ENCODE data around the gene KLK3.

Gene KLK3

DNA sequence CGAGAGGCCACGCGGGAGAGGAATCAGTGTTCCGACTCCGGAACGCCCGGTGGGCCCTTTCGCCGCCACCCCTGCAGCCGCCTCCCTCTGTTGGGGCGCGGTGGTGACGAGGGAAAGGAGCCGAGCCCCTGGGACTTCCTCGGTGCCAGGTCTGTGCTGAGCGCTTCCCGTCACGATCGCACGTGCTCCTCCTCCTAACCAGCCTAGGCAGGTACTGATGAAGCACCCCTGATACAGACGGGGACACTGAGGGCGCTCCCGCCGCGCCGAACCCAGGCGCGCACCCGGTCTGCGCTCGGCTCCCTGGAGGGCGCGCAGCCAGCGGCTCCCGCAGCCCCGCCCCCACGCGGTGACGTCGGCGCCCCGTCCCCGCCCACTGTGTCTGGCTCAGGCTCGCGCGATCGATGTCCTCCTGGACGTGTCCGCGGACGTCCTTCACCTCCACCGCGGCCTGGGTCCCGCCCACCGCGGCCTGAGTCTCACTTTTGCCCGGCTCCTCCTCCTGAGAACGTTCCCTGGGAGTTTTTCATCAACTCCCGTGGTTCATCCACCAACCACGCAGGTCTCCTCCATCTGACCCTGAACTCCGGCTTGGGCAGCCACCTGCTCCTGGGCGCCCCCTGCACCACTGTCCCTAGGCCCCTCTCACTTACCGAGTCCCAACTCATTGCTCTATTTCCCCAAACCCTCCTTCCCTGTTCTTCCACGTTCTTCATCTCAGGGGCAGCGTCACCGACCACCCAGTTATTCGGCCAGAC lies 18.8 kb upstream of the KLK3 start:
- Histone ChIP-seq H3K27ac (no peak overlapping the region), H3K4me3 (peak overlapping the region; percentile 86), H3K36me3 (ENCODE audit: insufficient read depth, low read length) (no peaks in the 10 kb centered on the region), H3K9me3 (ENCODE audit: low read depth, low read length) (no peaks in the 10 kb centered on the region), H3K9ac (ENCODE audit: insufficient read length) (peak overlapping the region; percentile 54)
- TF ChIP-seq EZH2 (IDR thresholded peaks at IDR 0.05) (no peak), POLR2AphosphoS5 (IDR thresholded peaks at IDR 0.05; ENCODE audit: borderline replicate concordance, low read depth, low read length) (peak; percentile 51; the same call in 1 of the 2 replicates)
- no peak for DNase-seq (ENCODE audit: low read depth, low spot score)

- no peak overlapping the region for H3K9ac ChIP-seq (ENCODE audit: insufficient read length)
- DNase-seq (ENCODE audit: low read depth, low spot score) = no peak
- no peak for TF ChIP-seq POLR2AphosphoS5 (IDR thresholded peaks at IDR 0.05; ENCODE audit: borderline replicate concordance, low read depth, low read length)
- TF ChIP-seq EZH2 (IDR thresholded peaks at IDR 0.05) = no peak
- TF ChIP-seq FOXP2 (optimal IDR thresholded peaks at IDR 0.05; ENCODE audit: control extremely low read depth, extremely low read length, insufficient read depth) = no peak
- no peak overlapping the region for H3K27ac ChIP-seq
- no peaks in the 10 kb centered on the region for H3K9me3 ChIP-seq (ENCODE audit: low read depth, low read length)
- no peaks in the 10 kb centered on the region for H3K36me3 ChIP-seq (ENCODE audit: insufficient read depth, low read length)
- H3K4me3 ChIP-seq = no peak overlapping the region; the same call in 1 of the 2 replicates
These were observed 18.0 kb upstream of the KLK3 start for GRCh38 chr19:50836543-50837195.

- Histone ChIP-seq H3K27ac (no peak overlapping the region), H3K36me3 (ENCODE audit: insufficient read depth, low read length) (no peaks in the 10 kb centered on the region), H3K4me3 (no peak overlapping the region), H3K9me3 (ENCODE audit: low read depth, low read length) (no peaks in the 10 kb centered on the region), H3K9ac (ENCODE audit: insufficient read length) (no peak overlapping the region)
- no peak for TF ChIP-seq FOXP2 (optimal IDR thresholded peaks at IDR 0.05; ENCODE audit: control extremely low read depth, extremely low read length, insufficient read depth)
- no peak for TF ChIP-seq POLR2AphosphoS5 (IDR thresholded peaks at IDR 0.05; ENCODE audit: borderline replicate concordance, low read depth, low read length)
- DNase-seq (ENCODE audit: low read depth, low spot score) = no peak
These were observed 17.4 kb upstream of the KLK3 start for GRCh38 chr19:50837300-50837699.

DNA sequence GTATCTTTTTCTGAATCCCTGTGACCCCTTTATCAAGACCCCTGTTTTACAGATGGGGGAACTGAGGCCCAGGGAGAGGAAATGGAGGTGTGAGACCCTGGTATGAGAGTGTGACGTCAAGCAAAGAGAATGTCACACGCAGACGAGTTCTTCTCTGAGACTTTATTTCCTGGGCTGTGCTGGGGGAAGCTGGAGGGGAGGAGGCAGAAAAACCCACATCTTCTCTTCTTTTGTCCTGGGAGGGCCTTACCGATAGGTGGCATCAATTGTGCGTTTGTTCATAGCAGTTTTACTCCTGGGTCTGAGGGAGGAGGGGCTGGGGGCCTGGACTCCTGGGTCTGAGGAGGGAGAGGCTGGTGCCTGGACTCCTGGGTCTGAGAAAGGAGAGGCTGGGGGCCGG lies 16.5 kb upstream of the KLK3 start:
- DNase-seq (ENCODE audit: low read depth, low spot score) = no peak
- TF ChIP-seq FOXP2 (optimal IDR thresholded peaks at IDR 0.05; ENCODE audit: control extremely low read depth, extremely low read length, insufficient read depth) (no peak), POLR2AphosphoS5 (IDR thresholded peaks at IDR 0.05; ENCODE audit: borderline replicate concordance, low read depth, low read length) (no peak)
- Histone ChIP-seq H3K36me3 (ENCODE audit: insufficient read depth, low read length) (no peaks in the 10 kb centered on the region), H3K4me3 (no peak overlapping the region), H3K9ac (ENCODE audit: insufficient read length) (no peak overlapping the region), H3K27ac (no peak overlapping the region), H3K9me3 (ENCODE audit: low read depth, low read length) (no peaks in the 10 kb centered on the region)

DNA sequence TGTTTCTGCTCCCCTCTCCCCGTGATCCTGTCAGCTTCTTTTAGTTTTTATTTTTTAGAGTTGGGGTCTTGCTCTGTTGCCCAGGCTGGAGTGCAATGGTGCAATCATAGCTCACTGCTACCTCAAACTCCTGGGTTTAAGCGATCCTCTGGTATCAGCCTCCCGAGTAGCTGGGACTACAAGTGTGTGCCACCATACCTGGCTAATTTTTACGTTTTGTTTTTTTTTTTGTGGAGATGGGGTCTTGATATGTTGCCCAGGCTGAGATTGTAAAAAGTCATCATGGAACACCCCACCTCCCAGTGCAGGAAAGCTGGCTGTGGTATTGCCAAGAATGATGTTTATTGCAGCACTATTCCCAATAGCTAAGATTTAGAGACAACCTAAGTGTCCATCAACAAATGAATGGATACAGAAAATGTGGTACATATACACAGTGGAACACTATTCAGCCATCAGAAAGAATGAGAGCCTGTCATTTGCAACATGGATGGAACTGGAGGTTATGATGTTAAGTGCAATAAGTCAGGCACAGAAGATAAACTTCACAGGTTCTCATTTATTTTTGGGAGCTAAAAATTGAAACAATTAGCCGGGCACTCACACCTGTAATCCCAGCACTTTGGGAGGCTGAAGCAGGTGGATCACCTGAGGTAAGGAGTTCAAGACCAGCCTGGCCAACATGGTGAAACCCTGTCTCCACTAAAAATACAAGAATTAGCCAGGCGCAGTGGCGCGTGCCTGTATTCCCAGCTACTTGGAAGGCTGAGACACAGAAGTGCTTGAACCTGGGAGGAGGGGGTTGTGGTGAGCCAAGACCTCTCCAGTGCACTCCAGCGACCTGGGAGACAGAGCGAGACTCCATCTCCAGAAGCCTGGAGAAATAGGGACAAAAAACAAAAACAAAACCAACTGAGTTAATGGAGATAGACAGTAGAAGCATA lies 14.7 kb upstream of the KLK3 start:
- Histone ChIP-seq H3K9me3 (ENCODE audit: low read depth, low read length) (no peaks in the 10 kb centered on the region), H3K36me3 (ENCODE audit: insufficient read depth, low read length) (no peaks in the 10 kb centered on the region), H3K4me3 (no peak overlapping the region), H3K27ac (no peak overlapping the region), H3K9ac (ENCODE audit: insufficient read length) (no peak overlapping the region)
- TF ChIP-seq EZH2 (IDR thresholded peaks at IDR 0.05) (no peak), FOXP2 (optimal IDR thresholded peaks at IDR 0.05; ENCODE audit: control extremely low read depth, extremely low read length, insufficient read depth) (no peak), POLR2AphosphoS5 (IDR thresholded peaks at IDR 0.05; ENCODE audit: borderline replicate concordance, low read depth, low read length) (no peak)
- no peak for DNase-seq (ENCODE audit: low read depth, low spot score)

DNA sequence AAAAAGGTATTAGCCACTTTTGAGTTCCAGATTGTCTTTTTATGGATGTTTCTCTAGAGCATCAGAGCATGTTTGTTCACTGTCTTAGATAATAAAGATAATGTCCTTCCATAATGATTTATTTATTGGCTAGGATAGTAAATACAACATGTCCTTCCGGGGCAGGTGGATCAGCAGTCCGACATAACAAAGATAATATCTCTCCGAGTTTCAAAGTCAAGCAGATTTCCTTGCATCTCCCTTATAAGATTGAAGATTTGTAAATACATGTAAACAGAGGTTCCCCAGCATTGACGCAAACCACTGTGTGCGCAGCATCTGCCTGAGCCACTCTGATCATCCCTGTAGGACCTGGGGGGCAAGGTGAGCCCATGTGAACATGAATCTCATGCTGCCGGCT lies 12.6 kb upstream of the KLK3 start:
- no peaks in the 10 kb centered on the region for H3K36me3 ChIP-seq (ENCODE audit: insufficient read depth, low read length)
- no peak overlapping the region for H3K9ac ChIP-seq (ENCODE audit: insufficient read length)
- H3K27ac ChIP-seq = no peak overlapping the region
- TF ChIP-seq FOXP2 (optimal IDR thresholded peaks at IDR 0.05; ENCODE audit: control extremely low read depth, extremely low read length, insufficient read depth) (no peak), EZH2 (IDR thresholded peaks at IDR 0.05) (no peak), POLR2AphosphoS5 (IDR thresholded peaks at IDR 0.05; ENCODE audit: borderline replicate concordance, low read depth, low read length) (no peak)
- no peak for DNase-seq (ENCODE audit: low read depth, low spot score)
- no peak overlapping the region for H3K4me3 ChIP-seq
- H3K9me3 ChIP-seq (ENCODE audit: low read depth, low read length) = no peaks in the 10 kb centered on the region

DNA sequence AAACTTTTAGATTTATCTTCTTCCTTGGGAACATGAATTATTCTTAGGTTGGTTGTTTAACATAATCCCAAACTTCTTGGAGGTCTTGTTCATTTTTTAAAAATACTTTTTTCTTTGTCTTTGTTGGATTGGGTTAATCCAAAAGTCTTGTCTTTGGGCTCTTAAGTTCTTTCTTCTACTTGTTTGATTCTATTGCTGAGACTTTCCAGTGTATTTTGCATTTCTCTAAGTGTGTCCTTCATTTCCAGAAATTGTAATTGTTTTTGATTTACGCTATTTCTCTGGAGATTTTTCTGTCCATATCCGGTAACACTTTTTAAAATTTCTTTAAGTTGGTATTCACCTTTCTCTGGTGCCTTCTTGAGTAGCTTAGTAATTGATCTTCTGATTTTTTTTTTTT lies 11.5 kb upstream of the KLK3 start:
- Histone ChIP-seq H3K36me3 (ENCODE audit: insufficient read depth, low read length) (no peaks in the 10 kb centered on the region), H3K9me3 (ENCODE audit: low read depth, low read length) (no peaks in the 10 kb centered on the region), H3K27ac (no peak overlapping the region), H3K9ac (ENCODE audit: insufficient read length) (no peak overlapping the region), H3K4me3 (no peak overlapping the region)
- DNase-seq (ENCODE audit: low read depth, low spot score) = no peak
- TF ChIP-seq POLR2AphosphoS5 (IDR thresholded peaks at IDR 0.05; ENCODE audit: borderline replicate concordance, low read depth, low read length) (no peak), EZH2 (IDR thresholded peaks at IDR 0.05) (no peak), FOXP2 (optimal IDR thresholded peaks at IDR 0.05; ENCODE audit: control extremely low read depth, extremely low read length, insufficient read depth) (no peak)

DNA sequence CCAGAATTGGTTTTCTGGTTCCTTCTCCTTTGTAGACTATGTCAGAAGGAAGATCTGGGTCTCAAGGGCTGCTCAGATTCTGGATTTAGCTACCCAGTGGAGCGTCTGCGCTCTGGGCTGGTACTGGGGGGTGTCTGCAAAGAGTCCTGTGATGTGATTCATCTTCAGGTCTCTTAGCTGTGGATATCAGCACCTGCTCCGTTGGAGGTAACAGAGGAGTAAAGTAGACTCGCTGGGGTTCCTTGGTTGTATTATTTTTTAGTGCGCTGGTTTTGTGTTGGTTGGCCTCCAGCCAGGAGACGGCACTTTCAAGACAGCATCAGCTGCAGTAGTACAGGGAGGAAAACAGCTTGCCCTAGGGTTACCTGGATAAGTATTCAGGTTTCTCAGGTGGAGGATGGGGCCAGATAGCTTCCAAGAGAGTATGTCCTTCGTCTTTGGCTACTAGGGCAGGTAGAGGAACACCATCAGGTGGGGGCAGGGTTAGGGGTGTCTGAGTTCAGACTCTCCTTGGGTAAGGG lies 11.0 kb upstream of the KLK3 start:
- Histone ChIP-seq H3K27ac (no peak overlapping the region), H3K9ac (ENCODE audit: insufficient read length) (no peak overlapping the region), H3K36me3 (ENCODE audit: insufficient read depth, low read length) (no peaks in the 10 kb centered on the region), H3K4me3 (no peak overlapping the region), H3K9me3 (ENCODE audit: low read depth, low read length) (no peaks in the 10 kb centered on the region)
- no peak for TF ChIP-seq FOXP2 (optimal IDR thresholded peaks at IDR 0.05; ENCODE audit: control extremely low read depth, extremely low read length, insufficient read depth)
- no peak for TF ChIP-seq EZH2 (IDR thresholded peaks at IDR 0.05)
- no peak for TF ChIP-seq POLR2AphosphoS5 (IDR thresholded peaks at IDR 0.05; ENCODE audit: borderline replicate concordance, low read depth, low read length)
- no peak for DNase-seq (ENCODE audit: low read depth, low spot score)
